ENCODE results near the gene GHRH. TPM values are rescaled to one million over a fixed set of nuclear protein-coding genes. Genes with fewer than 3 reads are reported as not detected.
A peak's percentile ranks its signal among the peaks of the same experiment; 100 is the strongest.

Gene GHRH
- total RNA-seq, 4 donors from 2014 or later, result not detected

- H3K4me1 ChIP-seq, result peaks cover 2 to 20% of the 10 kb centered on the region in 2 donors
These were observed 39.5 kb upstream of the GHRH start for GRCh38 chr20:37301120-37301519.

GRCh38 chr20:37299718-37300528 is 38.3 kb upstream of the GHRH start:
- no peak for TF ChIP-seq POLR2A (IDR thresholded peaks at IDR 0.05)
- TF ChIP-seq, protein P1, sequence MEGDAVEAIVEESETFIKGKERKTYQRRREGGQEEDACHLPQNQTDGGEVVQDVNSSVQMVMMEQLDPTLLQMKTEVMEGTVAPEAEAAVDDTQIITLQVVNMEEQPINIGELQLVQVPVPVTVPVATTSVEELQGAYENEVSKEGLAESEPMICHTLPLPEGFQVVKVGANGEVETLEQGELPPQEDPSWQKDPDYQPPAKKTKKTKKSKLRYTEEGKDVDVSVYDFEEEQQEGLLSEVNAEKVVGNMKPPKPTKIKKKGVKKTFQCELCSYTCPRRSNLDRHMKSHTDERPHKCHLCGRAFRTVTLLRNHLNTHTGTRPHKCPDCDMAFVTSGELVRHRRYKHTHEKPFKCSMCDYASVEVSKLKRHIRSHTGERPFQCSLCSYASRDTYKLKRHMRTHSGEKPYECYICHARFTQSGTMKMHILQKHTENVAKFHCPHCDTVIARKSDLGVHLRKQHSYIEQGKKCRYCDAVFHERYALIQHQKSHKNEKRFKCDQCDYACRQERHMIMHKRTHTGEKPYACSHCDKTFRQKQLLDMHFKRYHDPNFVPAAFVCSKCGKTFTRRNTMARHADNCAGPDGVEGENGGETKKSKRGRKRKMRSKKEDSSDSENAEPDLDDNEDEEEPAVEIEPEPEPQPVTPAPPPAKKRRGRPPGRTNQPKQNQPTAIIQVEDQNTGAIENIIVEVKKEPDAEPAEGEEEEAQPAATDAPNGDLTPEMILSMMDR (IDR thresholded peaks at IDR 0.05), result no peak
- peak overlapping the region in 1 of 3 donors; percentile 22 for H3K27ac ChIP-seq
- 80 to 81% methylated on average over 6 of the region's 6 CpGs for WGBS, 2 donors
- DNase-seq, result peak; percentile 64 to 74
- H3K36me3 ChIP-seq, result peaks cover 6% of the 10 kb centered on the region in 2 donors
- peaks cover 2 to 20% of the 10 kb centered on the region in 2 donors for H3K4me1 ChIP-seq
- intact Hi-C loops (cut with DNase I), result no loop called here
- no peaks in the 10 kb centered on the region for H3K9me3 ChIP-seq
- no peak overlapping the region for H3K4me3 ChIP-seq (replicated peaks in 1 of 3)
- no peaks in the 10 kb centered on the region for H3K27me3 ChIP-seq

More at GRCh38 chr20:37301120-37301519, 39.5 kb upstream of the GHRH start:
- TF ChIP-seq POLR2A (IDR thresholded peaks at IDR 0.05), result no peak
- TF ChIP-seq, protein P1 (IDR thresholded peaks at IDR 0.05), result no peak
- intact Hi-C loops (cut with DNase I), result no loop called here
- H3K27me3 ChIP-seq, result no peaks in the 10 kb centered on the region
- no peak overlapping the region for H3K27ac ChIP-seq
- peaks cover 6% of the 10 kb centered on the region in 2 donors for H3K36me3 ChIP-seq
- H3K4me3 ChIP-seq (replicated peaks in 1 of 3), result no peak overlapping the region
- 95% methylated on average over 9 of the region's 9 CpGs for WGBS, 2 donors
- no peak for DNase-seq
- no peaks in the 10 kb centered on the region for H3K9me3 ChIP-seq

- H3K4me1 ChIP-seq, result peaks cover 2 to 20% of the 10 kb centered on the region in 2 donors
- peaks cover 6% of the 10 kb centered on the region in 2 donors for H3K36me3 ChIP-seq
- WGBS, 2 donors, result 86 to 97% methylated on average over 6 of the region's 6 CpGs
- H3K27me3 ChIP-seq, result no peaks in the 10 kb centered on the region
- DNase-seq, result no peak
- H3K27ac ChIP-seq, result no peak overlapping the region
- H3K4me3 ChIP-seq (replicated peaks in 1 of 3), result no peak overlapping the region
- TF ChIP-seq POLR2A (IDR thresholded peaks at IDR 0.05), result no peak
- TF ChIP-seq, protein P1 (IDR thresholded peaks at IDR 0.05), result no peak
- intact Hi-C loops (cut with DNase I), result no loop called here
- no peaks in the 10 kb centered on the region for H3K9me3 ChIP-seq
These were observed 36.8 kb upstream of the GHRH start for GRCh38 chr20:37298190-37298939.

- DNase-seq, result peak in 1 of 2 donors; percentile 28
- no peak for TF ChIP-seq POLR2A (IDR thresholded peaks at IDR 0.05)
- TF ChIP-seq, protein P1 (IDR thresholded peaks at IDR 0.05), result no peak
- Histone ChIP-seq H3K36me3 (peaks cover 6% of the 10 kb centered on the region in 2 donors), H3K27me3 (no peaks in the 10 kb centered on the region), H3K4me1 (peaks cover 2 to 20% of the 10 kb centered on the region in 2 donors), H3K27ac (peak overlapping the region in 1 of 3 donors; percentile 23), H3K9me3 (no peaks in the 10 kb centered on the region), H3K4me3 (replicated peaks in 1 of 3) (no peak overlapping the region)
- WGBS, 2 donors, result 78 to 91% methylated on average over 13 of the region's 13 CpGs
- intact Hi-C loops (cut with DNase I), result no loop called here
These were observed 35.6 kb upstream of the GHRH start for GRCh38 chr20:37297066-37297736.

All from thyroid gland (tissue), 4 donors.